Endothelial cell of umbilical vein (primary cell): ENCODE data around the gene RPS14. TPM values are rescaled to one million over a fixed set of nuclear protein-coding genes. Genes with fewer than 3 reads are reported as not detected.

ENCODE experiments used
- BruUV-seq: library from RNA; stranded (reverse); fragments of 400-500 nt; replicated peaks from 2 replicates; lab custom pipeline; 2021; lab: Mats Ljungman, UMichigan
- CTCF ChIA-PET: fragments of 300-600, 350-600 bp; sonication (Branson Sonifier 250); formaldehyde crosslinking; loops from one replicate; lab custom pipeline; 2021; ENCODE audit warnings: antibody characterized with exemption, inconsistent platforms; lab: Charles Lee
- POLR2A ChIA-PET: fragments of 300-600, 350-600 bp; sonication (Branson Sonifier 250); formaldehyde crosslinking; loops from one replicate; lab custom pipeline; 2021; ENCODE audit warnings: antibody characterized with exemption, inconsistent platforms; lab: Charles Lee
- DNase-seq: peaks from one replicate; pipeline ENCODE4 v3.0.0-alpha.2; 2011; ENCODE audit warnings: low read depth, low spot score
- FAIRE-seq: peaks from 2 replicates; lab custom pipeline; 2011; peaks lifted over from hg19 to GRCh38; lab: Jason Lieb, UNC
- H2AFZ ChIP-seq: 2 replicates; pipeline ENCODE4 v1.6.0; 2012; ENCODE audit warnings: low read depth, low read length, control low read depth, inconsistent platforms
- H3K27ac ChIP-seq: 2 replicates; pipeline ENCODE4 v1.5.1; 2011; ENCODE audit warnings: low read depth, mild to moderate bottlenecking, control low read depth, low read length, moderate library complexity; ENCODE audit not compliant: insufficient read depth
- H3K27me3 ChIP-seq, 2 experiments: 2 replicates each; pipeline versions ENCODE4 v1.6.0 to v1.6.1; 2011; ENCODE audit warnings: low read length in 2 of 2, mixed read lengths in 1 of 2; ENCODE audit not compliant: control insufficient read depth in 2 of 2, insufficient read depth in 2 of 2
- H3K36me3 ChIP-seq, 2 experiments: 2 replicates in 1 of 2; 3 replicates in 1 of 2; pipeline ENCODE4 v1.5.1; 2011; ENCODE audit warnings: low read length in 2 of 2, mild to moderate bottlenecking in 1 of 2, moderate library complexity in 1 of 2; ENCODE audit not compliant: control insufficient read depth in 2 of 2, insufficient read depth in 2 of 2; ENCODE audit errors: extremely low read depth in 1 of 2
- H3K4me1 ChIP-seq: 3 replicates; pipeline ENCODE4 v1.5.1; 2011; ENCODE audit warnings: mild to moderate bottlenecking, low read length; ENCODE audit not compliant: control insufficient read depth, insufficient read depth; ENCODE audit errors: extremely low read depth
- H3K4me2 ChIP-seq: 2 replicates; pipeline ENCODE4 v1.6.1; 2011; ENCODE audit warnings: low read length, control low read depth, mixed read lengths; ENCODE audit not compliant: insufficient read depth
- H3K4me3 ChIP-seq, 3 experiments: fragments of 200-600 bp in 1 of 3; sonication (generic), shearing (Covaris generic) in 1 of 3; replicated peaks in 1 of 3; 2 replicates each; pipeline ENCODE4 v1.5.1; 2011 to 2016; ENCODE audit warnings: control low read depth in 3 of 3, low read length in 3 of 3, mild to moderate bottlenecking in 2 of 3, inconsistent platforms in 1 of 3, low read depth in 1 of 3, moderate library complexity in 1 of 3; ENCODE audit not compliant: insufficient read depth in 1 of 3
- H3K79me2 ChIP-seq: 2 replicates; pipeline ENCODE4 v1.6.0; 2012; ENCODE audit warnings: low read length, inconsistent platforms; ENCODE audit not compliant: control insufficient read depth, insufficient read depth
- H3K9ac ChIP-seq: replicated peaks from 2 replicates; pipeline ENCODE3; 2011; ENCODE audit warnings: low read length, control low read depth; ENCODE audit not compliant: insufficient read depth; ENCODE audit errors: extremely low read depth
- H3K9me1 ChIP-seq: replicated peaks from 3 replicates; pipeline ENCODE4 v1.6.0; 2011; ENCODE audit warnings: mild to moderate bottlenecking, low read length; ENCODE audit not compliant: control insufficient read depth, insufficient read depth; ENCODE audit errors: extremely low read depth
- H3K9me3 ChIP-seq: replicated peaks from 2 replicates; pipeline ENCODE4 v1.5.1; 2012; ENCODE audit warnings: low read length, inconsistent platforms; ENCODE audit not compliant: control insufficient read depth, insufficient read depth
- H4K20me1 ChIP-seq: replicated peaks from 2 replicates; pipeline ENCODE3; 2011; ENCODE audit warnings: mild to moderate bottlenecking, low read length; ENCODE audit not compliant: control insufficient read depth, insufficient read depth; ENCODE audit errors: extremely low read depth
- CTCF ChIP-seq, 2 donors: IDR thresholded peaks; 1 replicate in 1 of 2; 2 replicates in 1 of 2; pipeline ENCODE4 v1.5.1; 2011; ENCODE audit warnings: low read length in 2 of 2, mild to moderate bottlenecking in 2 of 2, moderate library complexity in 2 of 2, control low read depth in 1 of 2, inconsistent platforms in 1 of 2, low read depth in 1 of 2; ENCODE audit not compliant: insufficient read depth in 1 of 2; ENCODE audit errors: extremely low read depth in 1 of 2
- EZH2 ChIP-seq: IDR thresholded peaks from 2 replicates; pipeline ENCODE4 v1.6.1; 2012; ENCODE audit warnings: borderline replicate concordance, low read depth, mild to moderate bottlenecking, moderate library complexity, low read length, inconsistent platforms; ENCODE audit not compliant: severe bottlenecking
- FOS ChIP-seq: IDR thresholded peaks from 2 replicates; pipeline ENCODE4 v1.6.1; 2011; ENCODE audit warnings: mild to moderate bottlenecking, low read length, moderate library complexity, borderline replicate concordance; ENCODE audit not compliant: insufficient read depth
- GATA2 ChIP-seq: IDR thresholded peaks from 2 replicates; pipeline ENCODE4 v1.7.0; 2011; ENCODE audit warnings: low read depth, mild to moderate bottlenecking, moderate library complexity, mixed read lengths, low read length; ENCODE audit not compliant: insufficient read length, insufficient read depth
- JUN ChIP-seq: IDR thresholded peaks from 2 replicates; pipeline ENCODE4 v1.6.1; 2011; ENCODE audit warnings: borderline replicate concordance, low read depth; ENCODE audit not compliant: insufficient read length, insufficient read depth
- MAX ChIP-seq: IDR thresholded peaks from 2 replicates; pipeline ENCODE4 v1.6.1; 2011; ENCODE audit not compliant: insufficient read depth, insufficient read length
- MYC ChIP-seq: IDR thresholded peaks from one replicate; pipeline ENCODE4 v1.6.1; 2011; ENCODE audit warnings: mild to moderate bottlenecking, low read depth, low read length
- POLR2A ChIP-seq: IDR thresholded peaks from 2 replicates; pipeline ENCODE4 v1.6.1; 2012; ENCODE audit warnings: low read depth, mild to moderate bottlenecking, control low read depth, low read length
- POLR2AphosphoS5 ChIP-seq: IDR thresholded peaks from 2 replicates; pipeline ENCODE4 v1.6.1; 2012; ENCODE audit warnings: low read depth, mild to moderate bottlenecking, control low read depth, low read length, moderate library complexity; ENCODE audit not compliant: insufficient read depth
- dilution Hi-C: fragments of 300-500 bp; cut with MboI; formaldehyde crosslinking; loops from one replicate; pipeline ENCODE4 v1.15.0; 2019; ENCODE audit warnings: low sequenced_read_pairs; ENCODE audit not compliant: extremely low pct_ligation_motif_present
- intact Hi-C: fragments of 100-400 bp; cut with micrococcal nuclease; formaldehyde crosslinking; loops from one replicate; pipeline ENCODE4 v1.10.0; 2022
- polyA plus RNA-seq, 4 experiments: library from polyadenylated mRNA; depleted of rRNA in 3 of 4; stranded (reverse) in 3 of 4; unstranded in 1 of 4; fragments of >200 nt; gene quantifications; 2 replicates each; pipeline versions ENCODE4 v1.2.1 to v1.2.3, GENCODE V29; 2011 to 2012; ENCODE audit warnings: missing spikeins in 1 of 4
- total RNA-seq: library from RNA; stranded (reverse); gene quantifications from 2 replicates; pipeline ENCODE4 v1.2.3, GENCODE V29; 2021

The RPS14 gene
- total and polyA plus RNA-seq, 2 donors (not counting 3 experiments of a cell fraction or from before 2014, with no cell fraction given): 1,852 to 5,521 TPM

DNA sequence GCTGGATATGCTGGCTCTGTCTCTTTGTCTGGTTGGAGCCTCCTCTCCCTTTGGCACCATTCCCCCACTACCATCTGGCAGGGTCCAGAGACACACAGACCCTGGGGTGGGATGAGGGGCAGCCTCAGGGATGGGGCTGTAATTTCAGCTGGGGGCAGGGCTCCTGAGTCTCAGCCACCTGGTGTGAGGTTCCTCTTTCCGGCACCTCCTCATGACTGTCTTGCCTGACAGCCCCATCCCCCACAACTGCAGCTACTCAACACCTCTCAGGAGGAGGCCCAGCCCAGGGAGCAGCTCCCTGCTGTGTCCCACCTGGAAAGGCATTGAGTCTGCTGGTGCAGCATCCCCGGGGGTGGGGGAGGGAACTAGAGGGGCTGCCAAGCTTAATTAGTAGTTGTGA, 11.7 kb upstream of the RPS14 start:
- DNase-seq: no peak
- no peak overlapping the region for H3K9ac ChIP-seq
- H3K79me2 ChIP-seq: no peaks in the 10 kb centered on the region
- no TSS peak for BruUV-seq
- TF ChIP-seq FOS (no peak), JUN (no peak), POLR2A (no peak), CTCF (IDR thresholded peaks at IDR 0.05; ENCODE audit: extremely low read depth in 1 of 2, insufficient read depth in 1 of 2, low read depth in 1 of 2, low read length in 2 of 2) (no peak), MYC (no peak), POLR2AphosphoS5 (no peak), EZH2 (no peak), MAX (no peak), GATA2 (no peak)
- H3K4me1 ChIP-seq: peaks cover 24% of the 10 kb centered on the region
- ChIA-PET CTCF (interaction anchor here (1.4 to 7.8 kb wide), 3 partner anchors 11 to 81 kb away, joined by 8 to 168 read pairs (median 78); no protein-coding TSS in a partner anchor), POLR2A (interaction anchor here (0.5 kb wide), 1 partner anchor 56 kb away, joined by 3 read pairs; no protein-coding TSS in a partner anchor)
- H3K9me1 ChIP-seq: no peaks in the 10 kb centered on the region
- H3K27ac ChIP-seq: no peak overlapping the region
- intact Hi-C loops: no loop called here
- H3K4me3 ChIP-seq: no peak overlapping the region
- no peaks in the 10 kb centered on the region for H3K27me3 ChIP-seq
- FAIRE-seq: no peak
- H4K20me1 ChIP-seq: no peaks in the 10 kb centered on the region
- H3K4me2 ChIP-seq: no peak overlapping the region
- H2AFZ ChIP-seq: no peak overlapping the region
- no peaks in the 10 kb centered on the region for H3K36me3 ChIP-seq
- no peaks in the 10 kb centered on the region for H3K9me3 ChIP-seq
- dilution Hi-C loops: no loop called here
